ENCODE data around the gene CCDC33.
A peak's percentile ranks its signal among the peaks of the same experiment; 100 is the strongest.

Gene CCDC33

DNA sequence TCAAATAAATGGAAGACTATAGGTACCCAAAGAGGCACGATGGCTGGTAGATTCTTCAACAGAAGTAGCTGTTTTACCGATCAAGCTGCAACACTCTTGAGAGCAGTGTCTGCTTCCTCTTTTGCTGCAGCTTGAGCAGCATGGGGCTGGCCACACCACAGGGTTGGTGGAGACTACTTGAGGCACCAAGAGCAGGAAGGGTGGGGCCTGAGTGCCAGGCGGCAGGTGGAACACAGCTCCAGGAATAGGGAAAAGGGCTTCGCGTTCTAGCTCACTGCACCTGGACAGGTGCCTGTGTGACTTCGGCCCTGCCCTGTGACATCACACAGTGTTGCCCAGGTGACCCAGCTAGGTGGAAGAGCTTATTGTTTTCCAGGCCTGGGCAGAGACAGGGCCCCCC lies at the start of gene CCDC33:
Gene CCDC33 (plus strand): TSS at position 365 of the 400 bp plus-strand sequence. CDS start 394 bp downstream, outside the sequence.
- no peak for DNase-seq (ENCODE audit: low read depth)

DNA sequence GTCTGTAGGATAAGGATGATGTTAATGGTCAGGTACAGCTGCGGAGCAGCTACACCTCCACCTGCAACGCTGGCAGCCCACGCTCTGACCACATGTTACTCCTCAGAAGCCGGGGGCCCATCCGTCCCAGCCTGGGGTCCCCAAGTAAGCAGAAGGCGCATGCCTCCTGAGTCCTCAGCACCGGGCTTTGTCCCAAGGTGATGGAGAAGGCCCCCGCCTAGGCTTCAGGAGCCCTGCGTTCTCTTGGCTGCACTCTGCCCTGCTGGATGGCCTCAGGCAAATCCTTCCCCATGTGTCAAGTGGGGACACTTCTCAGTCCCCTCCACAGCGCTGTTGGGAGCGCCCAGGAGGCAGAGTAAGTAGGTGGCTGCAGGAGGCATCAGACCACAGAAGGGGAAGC lies 47.9 kb upstream of the CCDC33 start:
- no peak for DNase-seq (ENCODE audit: low read depth)

DNA sequence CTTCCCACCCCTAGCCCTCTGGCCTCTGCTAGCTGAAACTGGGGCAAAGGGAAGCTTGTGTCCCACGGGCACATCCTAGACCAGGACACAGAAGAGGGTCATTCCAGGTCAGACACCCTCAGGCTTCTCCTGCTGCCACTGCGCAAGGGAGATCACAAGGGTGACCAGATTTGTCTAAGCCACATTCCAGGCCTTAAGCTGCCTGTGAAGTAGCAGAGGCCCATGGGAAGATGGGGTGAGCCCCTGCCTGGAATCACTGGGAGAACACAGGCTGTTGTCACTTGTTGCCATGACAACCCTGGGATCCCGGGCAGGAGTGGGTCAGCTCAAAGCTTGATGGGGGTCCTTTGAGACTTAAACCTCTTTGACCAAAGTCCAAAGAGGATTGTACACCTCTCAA lies 44.3 kb upstream of the CCDC33 start:
- DNase-seq (ENCODE audit: low read depth), result no peak

DNA sequence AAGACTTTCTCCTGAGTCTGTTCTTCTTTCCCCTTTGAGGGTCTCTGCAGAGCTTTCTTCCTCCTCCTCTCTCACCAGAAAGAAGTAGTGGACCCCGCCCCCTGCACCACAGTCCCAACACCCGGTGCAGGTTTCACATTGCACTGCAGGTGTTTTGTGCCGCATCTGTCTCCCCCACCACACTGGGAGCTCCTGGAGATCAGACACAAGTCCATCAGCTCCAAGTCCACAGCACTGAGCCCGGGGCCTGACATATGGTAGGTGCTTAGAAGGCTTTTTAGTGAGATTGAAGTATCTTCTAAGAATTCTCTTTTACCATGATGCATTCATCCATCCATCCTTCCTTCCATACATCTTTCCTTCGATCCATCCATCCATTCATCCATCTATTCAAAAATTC lies 43.4 kb upstream of the CCDC33 start:
- DNase-seq (ENCODE audit: low read depth), result no peak

DNA sequence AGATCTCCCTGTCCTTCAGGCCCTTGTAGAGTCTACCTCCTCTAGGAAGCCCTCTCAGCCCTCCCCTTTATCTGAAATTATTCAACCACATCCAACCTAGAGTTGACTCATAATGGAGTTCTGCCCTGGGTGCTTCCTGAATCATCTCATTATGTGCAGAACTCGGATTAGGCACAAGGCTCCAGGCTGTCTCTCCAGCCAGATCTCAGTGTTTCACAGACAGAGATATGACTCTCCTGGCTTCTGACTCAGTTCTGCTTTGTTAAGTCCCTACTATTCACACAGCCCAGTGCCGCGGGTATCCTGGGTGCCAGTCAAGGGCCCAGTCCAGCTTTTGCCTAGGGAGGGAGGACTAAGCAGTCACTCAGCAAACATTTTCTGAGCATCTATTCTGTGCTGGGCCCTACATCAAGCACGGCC lies 42.8 kb upstream of the CCDC33 start:
- DNase-seq (ENCODE audit: low read depth), result peak; percentile 74

DNA sequence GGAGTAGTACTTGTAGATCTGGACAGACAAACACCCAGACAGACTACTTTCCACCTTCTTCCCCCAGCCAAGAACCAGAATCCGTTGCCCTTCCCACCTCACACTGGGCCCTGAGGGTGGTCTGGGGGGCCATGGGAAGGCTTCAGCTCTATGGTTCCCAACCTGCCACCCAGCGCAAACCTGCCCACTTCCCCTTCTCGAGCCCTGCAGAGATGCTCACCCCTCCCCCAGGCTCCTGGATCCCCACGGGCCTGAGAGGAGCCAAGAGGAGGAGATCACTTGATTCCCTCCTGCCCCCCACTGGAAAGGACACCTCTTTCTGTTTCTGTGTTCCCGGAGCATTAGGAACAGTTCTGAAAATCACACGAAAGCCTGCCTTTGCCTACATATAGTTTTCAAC lies 42.2 kb upstream of the CCDC33 start:
- DNase-seq (ENCODE audit: low read depth), result no peak

DNA sequence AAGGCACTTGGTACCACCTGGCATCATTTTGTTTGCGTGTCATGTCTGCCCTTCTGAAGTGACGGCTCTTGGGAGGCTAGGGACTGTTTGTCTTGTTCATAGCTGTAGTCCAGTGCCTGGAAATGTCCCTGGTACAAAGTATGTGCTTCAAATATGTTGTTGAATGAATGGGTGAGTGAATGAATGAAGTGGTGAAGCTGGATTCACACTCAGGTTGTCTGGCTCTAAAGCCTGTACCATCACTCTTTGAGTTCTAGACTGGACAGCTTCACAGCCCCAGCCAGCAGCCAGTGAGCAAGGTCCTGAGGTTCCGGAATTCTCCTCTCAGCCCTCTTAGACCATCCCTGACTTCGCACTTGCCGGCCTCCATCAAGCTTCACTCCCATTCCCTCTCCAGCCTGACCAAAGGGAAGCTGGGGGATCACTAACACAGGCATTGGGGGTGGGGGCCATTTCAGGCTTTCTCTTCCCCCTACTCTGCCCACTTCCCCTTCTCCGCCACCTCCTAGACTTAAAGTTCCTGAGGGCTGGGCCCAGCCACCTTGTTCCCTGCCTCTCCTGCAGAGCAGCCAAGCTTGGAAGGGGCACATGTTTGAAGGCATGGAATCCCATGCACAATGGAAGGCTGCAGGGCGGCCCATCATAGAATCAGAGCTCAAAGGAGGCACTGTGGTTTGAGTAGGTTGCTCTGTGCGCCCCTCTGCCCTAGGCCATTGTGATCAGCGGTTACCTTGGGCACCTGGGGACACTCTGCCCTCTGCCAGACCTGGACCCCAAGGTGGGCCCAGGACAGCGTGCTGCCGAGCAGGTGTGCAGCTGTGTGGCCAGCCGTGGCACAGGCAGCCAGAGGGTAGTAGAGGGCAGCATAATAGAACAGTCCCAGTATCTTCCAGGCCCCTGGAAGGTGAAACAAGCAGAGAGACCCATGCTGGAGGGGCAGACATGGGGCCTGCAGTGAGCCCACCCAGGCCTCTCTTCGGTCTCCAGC lies 41.3 kb upstream of the CCDC33 start:
- no peak for DNase-seq (ENCODE audit: low read depth)

DNA sequence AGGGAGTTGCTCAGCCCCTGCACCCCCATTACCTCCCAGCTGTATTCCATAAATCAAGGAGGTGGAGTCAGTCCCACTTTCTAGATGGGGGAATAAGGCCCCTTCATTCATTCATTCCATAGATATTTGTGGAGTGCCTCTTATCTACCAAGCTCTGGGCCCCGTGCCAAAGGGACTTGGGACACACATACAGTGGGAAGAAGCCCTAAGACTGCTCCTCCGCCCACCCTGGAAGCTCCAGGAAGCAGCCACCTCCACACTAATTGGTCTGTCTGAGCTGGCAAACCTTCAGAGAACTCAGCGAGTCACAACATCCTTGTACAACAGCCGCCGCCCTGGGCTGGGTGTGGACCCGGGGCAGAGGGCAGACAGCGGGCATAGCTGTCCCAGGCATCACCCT lies 40.0 kb upstream of the CCDC33 start:
- peak; percentile 78 for DNase-seq (ENCODE audit: low read depth)

DNA sequence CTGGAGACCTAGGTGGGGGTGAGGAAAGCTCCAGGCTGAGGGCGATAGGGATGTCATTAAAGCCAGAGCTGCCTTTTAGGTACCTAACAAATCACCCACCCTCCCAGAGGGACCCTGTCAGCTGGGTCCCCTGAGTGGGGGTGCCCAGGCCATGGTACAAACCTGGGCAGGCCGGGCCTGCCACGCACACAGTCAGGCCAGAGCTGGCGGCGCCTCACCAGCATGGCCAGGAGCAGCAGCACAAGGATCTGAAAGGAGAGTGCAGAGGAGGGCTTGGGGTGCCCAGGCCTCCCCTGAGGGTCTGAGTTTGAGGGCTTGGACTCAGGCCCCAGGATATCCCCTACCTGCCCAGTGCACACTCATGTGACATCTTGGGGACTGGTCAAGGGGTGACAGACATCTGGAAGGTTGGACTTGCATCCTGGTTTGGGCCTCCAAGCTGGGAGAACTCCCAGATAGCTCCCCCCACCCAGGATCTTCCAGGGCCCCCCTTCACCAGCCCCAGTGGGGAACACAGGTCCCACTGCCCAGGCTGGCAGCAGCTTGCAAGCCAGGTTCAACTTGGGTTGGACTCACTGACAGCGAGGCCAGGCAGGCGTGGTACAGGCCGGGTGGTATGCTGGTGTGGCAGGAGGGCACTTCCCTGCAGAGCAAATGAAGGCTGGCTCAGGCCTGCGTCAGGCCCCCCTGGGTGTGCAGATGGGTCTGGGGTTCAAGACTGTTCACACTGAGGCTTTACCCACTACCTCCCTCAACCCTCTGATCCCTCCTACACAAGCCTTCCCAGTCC lies 38.8 kb upstream of the CCDC33 start:
- DNase-seq (ENCODE audit: low read depth), result no peak

DNA sequence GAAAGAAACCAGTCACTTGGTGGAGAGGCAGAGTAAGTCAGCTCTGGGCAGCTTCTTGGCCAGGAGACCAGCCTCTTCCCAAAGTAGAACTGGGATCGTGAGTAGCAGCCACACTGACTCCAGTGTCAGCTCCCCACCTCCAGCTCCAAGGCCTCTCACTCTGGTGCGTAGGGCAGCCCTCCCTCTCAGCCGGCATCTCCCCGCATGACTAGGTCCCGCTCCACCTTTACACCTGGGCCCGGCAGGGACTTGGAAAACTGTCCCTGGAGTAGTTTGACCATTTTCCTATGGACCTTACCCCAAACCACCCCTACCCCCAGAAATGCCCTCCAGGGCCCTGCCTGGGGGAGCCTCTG lies 36.9 kb upstream of the CCDC33 start:
- no peak for DNase-seq (ENCODE audit: low read depth)

DNA sequence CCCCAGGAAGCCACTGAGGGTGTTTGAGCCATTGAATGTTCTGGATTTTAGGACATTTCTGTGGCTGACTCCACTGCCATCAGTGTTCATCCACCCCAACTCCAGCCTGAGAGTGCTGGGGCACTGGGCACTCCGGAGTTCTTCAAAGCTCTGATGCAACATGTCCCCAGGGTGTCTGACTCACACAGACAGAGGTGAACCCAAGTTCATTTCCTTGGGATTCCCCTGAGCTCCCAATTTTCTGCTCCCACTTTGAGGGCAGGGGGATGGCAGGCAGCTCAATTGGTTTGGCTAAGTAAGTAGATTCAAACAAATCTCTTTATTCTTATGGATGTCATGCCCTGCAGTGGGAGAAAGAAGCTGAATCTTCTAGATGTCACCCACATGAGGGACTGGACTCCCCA lies 35.7 kb upstream of the CCDC33 start:
- DNase-seq (ENCODE audit: low read depth), result peak; percentile 29

DNA sequence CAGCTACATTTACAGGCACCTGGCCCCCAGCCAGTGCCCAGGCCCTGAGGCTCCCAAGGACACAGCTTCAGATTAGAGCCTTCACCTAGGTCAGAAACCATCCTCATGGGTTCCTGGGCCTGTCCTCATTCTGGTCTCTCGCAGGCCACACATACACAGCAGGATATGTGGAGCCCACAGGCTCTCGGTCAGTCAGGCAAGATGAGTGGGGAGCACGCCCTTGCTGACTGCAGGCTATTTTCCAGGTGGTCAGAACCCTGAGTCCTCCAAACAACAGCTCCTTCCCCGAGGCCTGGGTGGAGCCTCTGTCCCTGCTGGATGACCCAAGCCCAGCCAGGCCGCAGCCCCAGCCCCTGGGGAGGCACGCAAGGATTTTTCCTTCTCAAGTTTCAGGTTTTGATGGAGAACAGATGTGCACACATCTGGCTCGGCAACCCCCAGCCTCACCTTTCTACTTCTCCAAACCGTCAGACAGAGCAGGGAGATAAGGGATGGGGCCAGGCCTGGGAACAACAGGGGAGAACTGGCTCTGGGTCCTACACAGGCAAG lies 35.2 kb upstream of the CCDC33 start:
- DNase-seq (ENCODE audit: low read depth), result no peak

DNA sequence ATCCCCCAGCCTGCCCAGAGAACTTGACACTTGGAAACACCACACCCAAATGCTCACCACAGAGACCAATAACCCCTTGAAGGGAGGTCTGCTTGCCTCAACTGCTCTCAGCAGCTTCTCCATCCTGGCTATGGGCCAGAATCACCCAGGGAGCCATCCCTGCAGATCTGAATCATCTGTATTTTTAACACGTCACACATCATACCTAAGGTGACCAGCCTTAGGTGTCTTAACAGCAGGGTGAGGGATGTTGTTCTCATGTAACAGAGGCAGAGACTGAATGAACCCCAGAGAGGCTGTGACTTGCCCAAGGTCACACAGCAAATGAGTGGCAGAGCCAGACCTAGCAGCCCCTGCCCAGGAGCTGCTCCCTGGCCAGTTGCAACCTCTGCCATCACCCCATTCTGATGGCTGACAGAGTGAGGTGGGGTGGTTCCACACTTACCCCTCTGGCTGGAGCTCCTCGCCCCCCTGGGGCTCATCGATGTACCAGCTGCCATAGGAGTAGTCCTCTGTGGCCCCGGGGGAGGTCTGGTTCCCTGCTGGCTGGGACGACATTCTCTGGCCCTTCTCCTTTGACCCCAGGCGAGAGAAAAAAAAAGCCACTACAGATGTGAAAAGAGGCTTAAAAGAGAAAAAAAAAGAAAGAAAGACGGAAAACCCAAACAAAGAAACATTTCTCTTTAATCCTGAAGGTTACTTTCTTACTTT lies 34.3 kb upstream of the CCDC33 start:
- DNase-seq (ENCODE audit: low read depth), result no peak

DNA sequence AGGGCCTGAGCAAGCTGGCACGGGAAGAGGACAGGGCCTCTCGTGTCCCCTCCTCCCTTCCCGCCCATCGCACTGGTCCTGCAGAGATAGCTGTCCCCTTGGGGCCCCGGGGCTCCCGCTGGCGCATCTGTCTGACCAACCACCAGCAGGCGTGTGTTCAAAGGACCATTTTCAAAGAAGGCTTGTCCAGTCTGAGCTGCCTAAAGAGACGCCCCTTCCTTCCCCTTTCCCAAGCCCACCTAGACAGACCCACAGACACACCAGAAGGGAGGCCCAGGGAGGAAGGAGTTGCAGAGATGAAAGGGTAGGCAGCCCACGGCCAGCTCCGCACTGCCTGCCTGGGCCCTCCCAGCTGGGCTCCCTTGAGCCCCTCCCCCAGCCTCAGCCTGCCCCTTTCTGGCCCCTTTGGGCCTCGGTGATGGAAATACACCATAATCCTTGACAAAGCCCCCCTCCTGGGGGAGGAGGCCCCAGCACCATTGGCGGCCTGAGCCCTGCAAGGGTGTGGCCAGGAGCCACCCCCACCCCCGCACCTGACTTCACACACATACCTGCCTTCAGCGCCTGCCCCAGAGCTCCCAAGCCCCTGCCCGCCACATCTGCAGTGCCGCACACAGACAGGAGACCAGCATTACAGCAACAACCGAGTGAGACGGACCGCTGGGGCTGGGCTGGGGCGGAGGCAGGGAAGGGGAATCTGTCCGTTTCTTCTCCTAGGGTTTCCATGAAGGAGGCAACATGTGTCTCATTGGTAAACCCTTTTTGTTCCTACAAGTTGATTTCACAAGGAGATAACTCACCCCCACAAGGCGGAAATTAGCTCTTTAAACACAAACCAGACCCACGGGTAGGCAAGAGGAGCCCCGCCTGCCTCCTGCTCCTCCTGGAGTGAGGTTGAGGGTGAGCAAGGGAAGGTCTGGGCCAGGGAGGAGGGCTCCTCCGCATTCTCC lies 33.4 kb upstream of the CCDC33 start, which contains the start of gene STRA6:
Gene STRA6 (minus strand): TSS at position 336 of the 950 bp plus-strand sequence. CDS start 520 bp downstream, outside the sequence.
- DNase-seq (ENCODE audit: low read depth), result no peak

DNA sequence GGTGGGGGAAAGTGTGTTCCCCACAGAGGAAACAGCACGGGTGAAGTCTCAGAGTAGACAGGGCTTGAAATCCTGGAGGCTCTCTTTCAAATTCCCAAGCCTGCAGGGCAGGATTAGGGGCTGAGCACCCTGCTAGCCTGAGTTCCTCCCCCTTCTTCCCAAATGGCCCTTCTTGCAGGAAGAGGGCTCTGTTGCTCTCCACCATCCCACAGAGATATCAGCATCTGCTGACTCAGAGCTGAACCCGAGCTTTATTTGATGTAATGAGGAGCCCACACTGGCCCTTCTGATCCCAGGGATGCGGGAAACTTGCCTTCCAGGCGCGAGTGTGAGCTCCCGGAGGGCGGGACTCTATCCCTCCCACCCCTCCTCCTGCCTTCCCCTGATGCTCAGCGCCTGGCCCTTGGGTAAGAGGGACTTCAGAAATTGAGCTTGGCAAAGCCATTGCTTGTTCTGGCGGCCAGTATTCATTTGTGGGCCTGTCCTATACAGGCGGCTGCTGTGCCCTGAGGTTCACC lies 32.2 kb upstream of the CCDC33 start:
- no peak for DNase-seq (ENCODE audit: low read depth)

DNA sequence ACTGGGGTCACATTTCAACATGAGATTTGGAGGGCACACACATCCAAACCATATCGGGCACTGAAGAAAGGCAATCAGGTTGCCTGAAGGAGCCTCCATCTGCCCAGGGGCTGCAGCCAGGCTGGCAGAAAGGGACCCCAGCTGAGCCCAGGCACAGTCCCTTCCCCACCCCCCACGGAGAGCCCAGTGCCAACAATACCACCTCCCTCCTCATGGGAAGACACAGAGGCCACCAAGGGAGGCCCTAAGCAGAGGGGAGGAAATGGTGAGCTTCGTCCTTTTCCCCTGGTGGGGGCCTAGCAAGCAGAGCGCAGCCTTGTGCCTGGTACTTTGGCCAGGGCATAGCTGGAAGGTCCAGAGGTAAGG lies 30.6 kb upstream of the CCDC33 start:
- no peak for DNase-seq (ENCODE audit: low read depth)

DNA sequence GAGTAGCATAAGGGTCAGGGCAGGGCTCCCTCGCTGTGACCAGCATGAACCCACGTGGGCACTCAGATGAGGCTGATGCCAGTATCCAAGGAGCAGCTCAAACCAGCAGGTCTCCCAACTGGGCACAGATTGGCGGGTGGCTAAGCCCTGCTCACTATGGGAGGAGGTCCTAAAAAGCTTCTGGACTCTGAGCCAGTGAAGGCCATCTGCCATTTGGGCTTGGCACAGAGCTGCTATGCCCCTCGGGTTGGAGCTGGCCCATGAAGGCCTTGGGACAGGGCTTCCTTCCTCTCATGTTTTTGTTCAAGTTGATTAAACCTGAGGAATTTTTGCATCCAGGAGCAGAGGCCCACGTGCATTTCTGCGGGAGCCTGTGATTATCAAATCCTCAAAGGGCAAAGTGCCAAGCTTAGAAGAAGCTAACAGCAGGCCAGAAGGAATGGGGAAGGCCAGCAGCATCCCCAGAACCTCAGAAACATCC lies 29.3 kb upstream of the CCDC33 start:
- no peak for DNase-seq (ENCODE audit: low read depth)

DNA sequence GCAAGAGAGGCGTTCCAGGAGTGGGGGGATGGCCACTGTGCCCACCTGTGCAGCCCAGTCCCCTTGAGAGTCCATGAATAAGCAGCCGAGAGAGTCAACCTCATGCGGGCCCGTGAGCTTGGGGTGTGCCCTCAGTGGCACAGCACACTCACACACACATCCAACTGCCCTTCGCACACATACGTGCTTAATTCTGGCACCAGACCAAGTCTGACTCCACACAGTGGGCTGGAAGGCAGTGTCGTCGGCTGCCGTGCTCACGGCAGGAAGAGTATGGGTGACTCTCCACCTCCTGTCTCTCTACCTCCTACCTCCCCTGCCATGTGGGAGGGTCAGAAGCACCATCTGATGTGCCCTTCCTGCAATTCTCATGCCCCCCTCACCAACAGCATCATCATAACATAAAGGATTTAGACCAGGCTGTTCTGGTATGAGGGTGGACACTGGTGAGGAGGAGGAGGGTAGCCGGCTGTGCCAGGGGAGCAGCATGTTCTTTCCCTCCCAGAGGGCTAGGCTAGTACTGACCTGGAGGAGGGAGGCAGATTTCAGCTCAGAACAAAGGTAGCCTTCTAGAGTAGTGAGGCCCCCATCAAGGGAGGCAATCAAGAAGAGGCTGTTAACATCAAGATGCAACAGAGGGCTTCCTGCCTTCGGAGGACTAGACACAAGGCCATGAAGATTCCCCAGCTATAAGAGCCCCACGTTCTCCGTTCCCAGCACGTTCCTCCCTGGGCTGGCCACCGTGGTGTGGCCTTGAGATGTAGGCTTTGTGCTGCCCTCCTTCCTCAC lies 28.3 kb upstream of the CCDC33 start:
- DNase-seq (ENCODE audit: low read depth), result no peak

DNA sequence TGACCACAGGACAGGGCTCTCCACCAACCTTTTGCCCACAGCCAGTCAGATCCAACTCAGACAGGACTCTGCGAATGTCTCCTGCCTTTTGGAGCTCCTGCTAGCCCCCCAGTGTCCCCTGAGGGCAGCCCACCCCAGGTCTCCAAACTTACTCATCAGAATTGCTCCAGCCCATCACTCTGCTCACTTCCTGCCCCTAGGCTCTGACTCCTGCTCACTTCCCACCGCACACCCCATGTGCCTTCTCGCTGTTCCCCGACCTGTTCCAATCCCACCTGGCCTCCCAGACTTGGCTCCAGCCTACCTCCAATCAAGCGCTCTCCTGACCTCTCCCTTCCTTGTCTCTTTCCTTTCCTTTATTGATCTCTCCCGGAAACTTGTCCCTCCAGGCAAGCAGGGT lies 27.6 kb upstream of the CCDC33 start:
- no peak for DNase-seq (ENCODE audit: low read depth)

All from HS-5 (cell line).